ENCODE data around the gene AP2S1.

GRCh38 chr19:46824890-46825730 lies 25.5 kb downstream of the AP2S1 start:
- TF ChIP-seq, protein P1, sequence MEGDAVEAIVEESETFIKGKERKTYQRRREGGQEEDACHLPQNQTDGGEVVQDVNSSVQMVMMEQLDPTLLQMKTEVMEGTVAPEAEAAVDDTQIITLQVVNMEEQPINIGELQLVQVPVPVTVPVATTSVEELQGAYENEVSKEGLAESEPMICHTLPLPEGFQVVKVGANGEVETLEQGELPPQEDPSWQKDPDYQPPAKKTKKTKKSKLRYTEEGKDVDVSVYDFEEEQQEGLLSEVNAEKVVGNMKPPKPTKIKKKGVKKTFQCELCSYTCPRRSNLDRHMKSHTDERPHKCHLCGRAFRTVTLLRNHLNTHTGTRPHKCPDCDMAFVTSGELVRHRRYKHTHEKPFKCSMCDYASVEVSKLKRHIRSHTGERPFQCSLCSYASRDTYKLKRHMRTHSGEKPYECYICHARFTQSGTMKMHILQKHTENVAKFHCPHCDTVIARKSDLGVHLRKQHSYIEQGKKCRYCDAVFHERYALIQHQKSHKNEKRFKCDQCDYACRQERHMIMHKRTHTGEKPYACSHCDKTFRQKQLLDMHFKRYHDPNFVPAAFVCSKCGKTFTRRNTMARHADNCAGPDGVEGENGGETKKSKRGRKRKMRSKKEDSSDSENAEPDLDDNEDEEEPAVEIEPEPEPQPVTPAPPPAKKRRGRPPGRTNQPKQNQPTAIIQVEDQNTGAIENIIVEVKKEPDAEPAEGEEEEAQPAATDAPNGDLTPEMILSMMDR (IDR thresholded peaks at IDR 0.05), result no peak
- TF ChIP-seq POLR2A (IDR thresholded peaks at IDR 0.05; ENCODE audit: low read depth) (no peak), POLR2AphosphoS5 (IDR thresholded peaks at IDR 0.05) (no peak)

Data from esophagus muscularis mucosa (tissue), 3 donors.